Colonic mucosa (tissue), 4 donors: Measurements from ENCODE around the gene KRT25. TPM values are rescaled to one million over a fixed set of nuclear protein-coding genes. Genes with fewer than 3 reads are reported as not detected.
A peak's percentile ranks its signal among the peaks of the same experiment; 100 is the strongest.

Experiments used
- DNase-seq: peaks from one replicate; pipeline ENCODE4 v3.0.0-alpha.2; 2020
- H3K27ac ChIP-seq: fragments of 200-600 bp; one replicate; pipeline ENCODE4 v1.8.0; 2021
- H3K27me3 ChIP-seq: fragments of 200-600 bp; one replicate; pipeline ENCODE4 v1.8.0; 2021
- H3K36me3 ChIP-seq: fragments of 200-600 bp; one replicate; pipeline ENCODE4 v1.8.0; 2021
- H3K4me1 ChIP-seq: fragments of 200-600 bp; one replicate; pipeline ENCODE4 v1.8.0; 2021; ENCODE audit warnings: mild to moderate bottlenecking
- H3K4me3 ChIP-seq: fragments of 200-600 bp; one replicate; pipeline ENCODE4 v1.8.0; 2021
- H3K9ac ChIP-seq, 2 donors: one replicate each; pipeline ENCODE4 v1.7.0; 2013; ENCODE audit warnings: control low read depth in 2 of 2, low read depth in 2 of 2, low read length in 2 of 2
- H3K9me3 ChIP-seq: fragments of 200-600 bp; one replicate; pipeline ENCODE4 v1.8.0; 2021
- CTCF ChIP-seq: fragments of 200-600 bp; IDR thresholded peaks from one replicate; pipeline ENCODE4 v1.8.0; 2022; ENCODE audit warnings: antibody characterized with exemption, mild to moderate bottlenecking
- intact Hi-C: fragments of 100-400 bp; cut with DNase I; formaldehyde crosslinking; loops from one replicate; pipeline ENCODE4 v1.14.1; 2022
- total RNA-seq, 2 donors: library from RNA; stranded (reverse); fragmentation: NEBNext Ultra II Directional in 1 of 2; extraction: Animal tissue kit (Norgen Biotek cat#: 25700) in 1 of 2; gene quantifications; one replicate each; pipeline ENCODE4 v1.2.1, GENCODE V29; 2021
- donor health status: healthy.
- donor health status: DM: no; HTN: no; CAD: no.
- donor health status: DM: no; HTN: no; CAD: no.

The KRT25 gene
- total RNA-seq, 2 donors from 2014 or later, result not detected

DNA sequence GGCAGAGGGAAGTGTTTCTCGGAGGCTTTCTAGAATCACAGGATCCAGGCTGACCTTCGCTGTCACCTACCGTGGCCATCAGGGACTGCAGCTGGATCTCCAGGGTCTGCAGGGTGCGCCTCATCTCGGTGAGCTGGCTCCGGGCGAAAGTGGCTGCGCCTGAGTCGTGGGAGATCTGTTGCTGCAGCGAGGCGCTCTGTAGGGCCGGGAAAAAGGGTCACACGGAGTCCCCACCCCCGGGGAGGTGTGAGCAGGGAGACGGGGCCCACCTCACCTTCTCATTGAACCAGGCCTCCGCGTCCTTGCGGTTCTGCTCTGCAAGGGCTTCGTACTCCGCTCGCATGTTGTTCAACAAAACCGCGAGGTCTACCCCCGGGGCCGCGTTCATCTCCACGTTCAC is 41.7 kb upstream of the KRT25 start:
- Histone ChIP-seq H3K4me3 (no peak overlapping the region), H3K27ac (no peak overlapping the region), H3K9ac (no peak overlapping the region), H3K36me3 (no peaks in the 10 kb centered on the region), H3K27me3 (peaks cover 5% of the 10 kb centered on the region), H3K4me1 (no peaks in the 10 kb centered on the region), H3K9me3 (no peaks in the 10 kb centered on the region)
- DNase-seq, result no peak
- intact Hi-C loops, result no loop called here
- no peak for TF ChIP-seq CTCF

- TF ChIP-seq CTCF, result no peak
- no peaks in the 10 kb centered on the region for H3K27me3 ChIP-seq
These were observed 40.0 kb upstream of the KRT25 start for GRCh38 chr17:40795019-40795667.

DNA sequence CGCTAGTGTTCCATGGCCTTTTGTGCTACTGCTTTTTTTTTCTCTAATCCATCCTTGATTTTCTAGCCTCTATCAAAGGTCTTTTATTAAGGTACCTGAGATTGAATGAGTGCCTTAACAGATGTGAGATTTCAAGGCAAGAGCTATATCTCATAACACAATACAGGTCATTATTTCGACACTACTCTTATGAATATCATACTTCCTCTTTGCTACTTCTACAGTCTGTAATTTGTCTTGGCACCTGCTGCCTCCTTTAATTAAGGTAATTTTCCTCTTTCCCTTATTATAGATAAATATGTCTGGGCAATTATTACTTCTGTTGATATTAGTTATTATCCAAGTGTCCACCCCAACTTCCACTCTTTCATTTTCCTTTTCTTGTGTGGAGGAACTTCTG is 39.3 kb upstream of the KRT25 start:
- intact Hi-C loops, result loop anchor here (5.0 kb wide), 1 partner anchor 177 kb away; no protein-coding TSS in a partner anchor
- no peak for TF ChIP-seq CTCF
- no peak overlapping the region for H3K9ac ChIP-seq
- no peaks in the 10 kb centered on the region for H3K4me1 ChIP-seq
- no peaks in the 10 kb centered on the region for H3K36me3 ChIP-seq
- no peak for DNase-seq
- H3K9me3 ChIP-seq, result no peaks in the 10 kb centered on the region
- no peak overlapping the region for H3K27ac ChIP-seq
- no peaks in the 10 kb centered on the region for H3K27me3 ChIP-seq
- H3K4me3 ChIP-seq, result no peak overlapping the region

More at GRCh38 chr17:40795019-40795667, 40.0 kb upstream of the KRT25 start:
- Histone ChIP-seq H3K4me3 (no peak overlapping the region), H3K27ac (no peak overlapping the region), H3K4me1 (no peaks in the 10 kb centered on the region), H3K9me3 (no peaks in the 10 kb centered on the region), H3K9ac (no peak overlapping the region), H3K36me3 (no peaks in the 10 kb centered on the region)
- intact Hi-C loops, result no loop called here
- no peak for DNase-seq

- no peak overlapping the region for H3K27ac ChIP-seq
- intact Hi-C loops, result loop anchor here (5.0 kb wide), 1 partner anchor 177 kb away; no protein-coding TSS in a partner anchor
- no peaks in the 10 kb centered on the region for H3K9me3 ChIP-seq
- no peaks in the 10 kb centered on the region for H3K27me3 ChIP-seq
- H3K4me3 ChIP-seq, result no peak overlapping the region
- no peaks in the 10 kb centered on the region for H3K4me1 ChIP-seq
- no peaks in the 10 kb centered on the region for H3K36me3 ChIP-seq
- H3K9ac ChIP-seq, result no peak overlapping the region
- no peak for DNase-seq
- TF ChIP-seq CTCF, result no peak
These were observed 38.7 kb upstream of the KRT25 start for GRCh38 chr17:40793832-40794231.

DNA sequence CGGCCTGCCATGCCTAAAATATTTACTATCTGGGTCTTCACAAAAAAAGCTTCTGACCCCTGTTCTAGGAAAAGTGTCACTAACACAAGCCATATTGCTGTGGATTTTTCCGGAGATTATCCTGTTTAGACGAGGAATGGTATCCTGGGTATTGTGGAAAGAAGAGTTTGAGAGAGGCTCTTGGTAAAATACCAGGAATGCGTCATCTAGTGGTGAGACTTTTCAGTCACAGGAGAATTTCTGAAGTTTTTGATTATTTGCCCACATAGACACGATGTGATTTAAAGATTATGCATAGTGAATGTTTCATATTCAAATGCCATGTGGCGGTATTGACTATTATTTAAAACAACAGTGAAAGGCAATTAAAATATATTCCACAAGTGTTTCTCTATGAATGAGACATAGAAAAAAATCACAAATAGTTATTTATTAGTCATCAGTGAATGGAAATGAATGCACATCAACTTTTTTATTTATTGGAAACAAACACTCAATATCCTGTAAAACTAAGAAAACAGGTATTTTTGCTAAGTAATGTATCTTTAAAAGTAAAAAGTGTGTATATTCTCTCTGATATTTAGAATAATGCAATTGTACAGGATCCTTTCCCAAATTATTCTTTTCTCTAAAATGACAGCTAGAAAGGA is 36.8 kb upstream of the KRT25 start:
- Histone ChIP-seq H3K27me3 (no peaks in the 10 kb centered on the region), H3K36me3 (no peaks in the 10 kb centered on the region), H3K4me1 (no peaks in the 10 kb centered on the region), H3K27ac (no peak overlapping the region), H3K9ac (no peak overlapping the region), H3K4me3 (no peak overlapping the region), H3K9me3 (no peaks in the 10 kb centered on the region)
- intact Hi-C loops, result loop anchor here (5.0 kb wide), 1 partner anchor 175 kb away; no protein-coding TSS in a partner anchor
- TF ChIP-seq CTCF, result peak; percentile 25
- DNase-seq, result no peak
